ENCODE results near the gene THRB. TPM values are rescaled to one million over a fixed set of nuclear protein-coding genes. Genes with fewer than 3 reads are reported as not detected.
A peak's percentile ranks its signal among the peaks of the same experiment; 100 is the strongest.

THRB gene
- total RNA-seq, 1 donor = 0.94 TPM

DNA sequence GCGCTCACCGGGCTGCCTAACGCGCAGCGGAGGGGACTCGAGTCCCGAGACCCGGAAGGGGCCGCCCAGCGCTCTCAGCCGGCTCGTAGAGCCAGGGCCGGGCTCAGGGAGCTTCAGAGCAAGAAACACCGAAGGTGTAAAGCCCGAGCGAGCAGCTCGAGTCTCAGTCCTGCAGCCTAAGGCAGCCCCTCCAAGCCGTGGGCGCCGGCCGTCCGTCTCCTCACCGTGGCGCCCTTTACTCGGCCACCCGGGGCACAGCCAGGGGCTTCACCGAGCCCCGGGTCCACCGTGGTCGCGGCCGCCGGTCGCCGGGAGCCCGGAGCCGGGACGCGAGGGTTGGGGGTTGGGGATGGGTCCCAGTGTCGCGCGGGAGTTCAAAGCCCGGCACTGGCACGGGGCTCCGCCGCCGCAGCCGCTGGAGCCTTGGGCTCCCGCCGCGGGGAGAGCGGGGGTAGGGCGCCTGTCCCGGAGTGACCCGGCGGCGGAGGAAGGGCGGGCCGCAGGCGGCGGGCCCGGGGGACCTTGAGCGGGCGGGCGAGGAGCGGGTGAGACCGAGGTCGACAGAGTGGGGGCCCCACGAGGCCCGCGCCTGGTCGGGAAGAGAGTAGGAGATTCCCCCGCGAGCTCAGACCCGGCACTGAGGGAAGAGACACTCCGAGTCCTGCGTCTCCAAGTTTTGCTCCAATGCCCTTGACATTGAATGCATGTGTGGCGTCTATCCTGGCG, 26.9 kb upstream of the THRB start:
- Histone ChIP-seq H3K4me1 (ENCODE audit: insufficient read depth, low read length) (peaks cover 8% of the 10 kb centered on the region), H3K9me3 (ENCODE audit: low read depth, low read length) (no peaks in the 10 kb centered on the region), H3K4me3 (ENCODE audit: low read length) (peak overlapping the region; percentile 35), H3K27me3 (ENCODE audit: insufficient read depth, low read length) (peaks cover 58% of the 10 kb centered on the region)

DNA sequence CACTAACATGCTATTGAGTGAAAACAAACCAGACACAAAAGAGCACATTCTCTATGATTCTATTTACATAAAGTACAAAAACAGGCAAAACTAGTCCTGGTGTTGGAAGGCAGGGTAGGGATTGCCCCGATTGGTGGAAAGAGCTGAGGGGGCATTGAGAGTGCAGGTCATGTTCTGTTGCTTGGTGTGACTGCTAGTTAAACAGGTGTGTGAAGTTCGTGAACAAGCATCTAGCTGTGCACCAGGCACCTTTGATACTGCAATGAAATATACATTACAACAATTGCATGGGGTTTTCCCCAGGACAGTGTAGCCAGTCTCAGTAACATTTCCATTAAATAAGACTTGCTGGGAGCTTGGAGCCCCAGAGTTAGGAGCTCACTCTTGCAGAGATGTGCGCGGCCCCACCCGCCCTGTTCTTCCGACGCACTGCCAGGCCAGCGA, 26.3 kb upstream of the THRB start:
- Histone ChIP-seq H3K27me3 (ENCODE audit: insufficient read depth, low read length) (peaks cover 58% of the 10 kb centered on the region), H3K4me3 (ENCODE audit: low read length) (peak overlapping the region; percentile 35), H3K9me3 (ENCODE audit: low read depth, low read length) (no peaks in the 10 kb centered on the region), H3K4me1 (ENCODE audit: insufficient read depth, low read length) (peaks cover 8% of the 10 kb centered on the region)

DNA sequence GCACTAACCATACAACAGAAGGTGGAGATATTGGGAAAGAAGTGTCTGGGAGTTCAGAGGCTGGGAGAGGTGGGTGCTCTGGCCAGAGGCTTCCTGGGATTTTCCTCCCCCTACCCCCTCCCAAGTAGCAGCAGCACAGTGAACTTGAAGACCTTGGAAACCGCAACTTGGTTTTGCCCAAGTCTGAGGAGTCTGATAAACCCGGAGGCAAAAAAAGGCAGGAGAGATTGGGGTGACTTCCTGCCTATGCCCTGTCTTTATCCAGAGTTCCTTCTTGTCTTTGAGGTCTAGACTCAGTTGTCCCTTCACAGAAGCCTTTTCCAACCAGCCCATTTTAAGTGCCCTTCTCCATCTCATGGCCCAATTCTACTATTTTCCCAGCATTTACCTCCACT, 25.4 kb upstream of the THRB start:
- Histone ChIP-seq H3K9me3 (ENCODE audit: low read depth, low read length) (no peaks in the 10 kb centered on the region), H3K4me1 (ENCODE audit: insufficient read depth, low read length) (peaks cover 8% of the 10 kb centered on the region), H3K27me3 (ENCODE audit: insufficient read depth, low read length) (peaks cover 58% of the 10 kb centered on the region), H3K4me3 (ENCODE audit: low read length) (no peak overlapping the region)

DNA sequence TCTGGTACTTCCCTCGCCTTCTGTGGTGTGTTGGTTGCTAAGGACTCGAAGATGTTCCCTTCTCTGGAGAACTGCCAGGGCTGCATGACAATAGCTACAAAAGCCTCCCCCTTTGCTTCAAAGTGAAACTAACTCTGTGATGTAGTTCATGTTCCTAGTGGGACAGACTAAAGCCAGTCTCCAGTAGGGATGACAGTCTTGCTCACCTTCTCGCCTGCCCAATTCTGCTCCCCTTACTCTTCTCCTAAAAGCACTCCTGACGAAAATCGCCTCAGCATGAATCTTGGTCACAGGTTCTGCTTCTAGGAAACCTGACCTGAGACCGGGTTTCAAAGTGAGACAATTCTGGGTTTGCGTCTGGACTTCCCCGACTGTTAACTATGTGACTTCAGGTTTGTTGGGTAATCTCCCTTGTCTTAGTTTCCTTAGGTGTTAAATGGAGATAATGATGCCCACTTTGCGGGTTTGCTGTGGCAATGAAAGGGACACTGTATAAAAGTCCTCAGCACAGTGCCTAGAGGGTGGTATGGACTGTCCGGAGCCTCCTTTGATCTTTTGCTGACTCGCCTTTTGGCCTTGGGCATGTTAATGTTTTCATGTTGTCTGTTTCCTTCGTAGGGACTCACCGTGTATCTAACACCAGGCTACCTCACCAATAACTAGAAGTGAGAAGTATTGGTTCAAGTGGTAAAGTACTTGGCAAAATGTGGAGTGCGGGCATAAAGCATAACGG, 24.9 kb upstream of the THRB start:
- Histone ChIP-seq H3K4me3 (ENCODE audit: low read length) (no peak overlapping the region), H3K27me3 (ENCODE audit: insufficient read depth, low read length) (peaks cover 53% of the 10 kb centered on the region), H3K9me3 (ENCODE audit: low read depth, low read length) (no peaks in the 10 kb centered on the region), H3K4me1 (ENCODE audit: insufficient read depth, low read length) (peaks cover 8% of the 10 kb centered on the region)

DNA sequence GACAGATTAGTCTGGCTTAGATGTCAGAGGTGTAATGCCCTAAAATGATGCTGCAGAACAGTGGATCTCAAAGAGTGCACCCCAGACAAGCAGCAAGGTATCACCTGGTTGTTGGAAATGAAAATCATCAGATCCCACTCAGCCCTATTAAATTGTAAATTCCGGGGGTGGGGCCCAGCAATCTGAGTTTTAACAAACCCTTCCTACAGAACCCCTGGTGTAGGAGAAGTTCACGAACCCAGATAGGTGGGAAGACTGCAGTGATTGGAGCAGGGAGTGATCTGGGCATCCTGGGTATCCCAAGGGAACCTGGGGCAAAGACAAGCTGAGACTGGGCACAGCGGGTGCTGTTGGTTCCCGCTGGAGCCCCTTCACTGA, 24.3 kb upstream of the THRB start:
- peaks cover 49% of the 10 kb centered on the region for H3K27me3 ChIP-seq (ENCODE audit: insufficient read depth, low read length)
- H3K4me3 ChIP-seq (ENCODE audit: low read length) = no peak overlapping the region
- no peaks in the 10 kb centered on the region for H3K9me3 ChIP-seq (ENCODE audit: low read depth, low read length)
- peaks cover 8% of the 10 kb centered on the region for H3K4me1 ChIP-seq (ENCODE audit: insufficient read depth, low read length)

DNA sequence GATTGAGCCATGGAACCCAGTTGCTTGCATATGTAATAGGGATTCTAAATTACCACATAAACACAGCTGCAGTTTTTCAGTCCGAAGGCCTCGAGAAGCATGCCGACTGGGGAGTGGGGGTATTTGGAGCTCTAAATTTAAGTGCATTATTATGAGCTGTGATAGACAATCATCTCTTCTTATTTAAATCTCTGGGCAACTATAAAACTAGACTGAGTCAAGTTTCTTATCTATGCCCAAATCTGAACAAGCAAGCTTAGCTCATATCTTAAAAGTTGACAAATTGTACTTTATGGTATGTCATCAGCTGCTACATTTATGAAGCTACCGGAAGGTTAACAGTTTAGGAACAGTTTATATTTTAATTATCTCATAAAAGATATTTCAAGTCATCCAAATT, 19.5 kb upstream of the THRB start:
- Histone ChIP-seq H3K4me1 (ENCODE audit: insufficient read depth, low read length) (no peaks in the 10 kb centered on the region), H3K27me3 (ENCODE audit: insufficient read depth, low read length) (peaks cover 5% of the 10 kb centered on the region), H3K4me3 (ENCODE audit: low read length) (no peak overlapping the region), H3K9me3 (ENCODE audit: low read depth, low read length) (no peaks in the 10 kb centered on the region)

DNA sequence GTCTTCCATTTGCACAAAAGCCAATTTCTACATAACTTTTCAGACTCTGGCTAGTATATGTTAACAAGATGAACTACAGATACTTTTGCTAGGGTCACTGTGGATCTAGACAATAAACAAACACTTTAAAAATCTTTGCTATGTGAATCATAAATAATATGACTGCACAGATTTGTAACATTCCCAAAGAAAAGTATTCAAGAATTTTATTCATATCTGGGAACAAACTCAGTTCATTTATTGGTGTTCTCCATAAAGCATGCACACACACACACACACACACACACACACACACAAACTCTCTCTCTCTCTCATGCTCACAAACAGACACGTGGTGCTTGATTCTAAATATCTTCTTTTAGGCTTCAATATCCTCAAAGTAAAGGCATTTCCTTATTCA, 18.8 kb upstream of the THRB start:
- Histone ChIP-seq H3K4me3 (ENCODE audit: low read length) (no peak overlapping the region), H3K4me1 (ENCODE audit: insufficient read depth, low read length) (no peaks in the 10 kb centered on the region)

DNA sequence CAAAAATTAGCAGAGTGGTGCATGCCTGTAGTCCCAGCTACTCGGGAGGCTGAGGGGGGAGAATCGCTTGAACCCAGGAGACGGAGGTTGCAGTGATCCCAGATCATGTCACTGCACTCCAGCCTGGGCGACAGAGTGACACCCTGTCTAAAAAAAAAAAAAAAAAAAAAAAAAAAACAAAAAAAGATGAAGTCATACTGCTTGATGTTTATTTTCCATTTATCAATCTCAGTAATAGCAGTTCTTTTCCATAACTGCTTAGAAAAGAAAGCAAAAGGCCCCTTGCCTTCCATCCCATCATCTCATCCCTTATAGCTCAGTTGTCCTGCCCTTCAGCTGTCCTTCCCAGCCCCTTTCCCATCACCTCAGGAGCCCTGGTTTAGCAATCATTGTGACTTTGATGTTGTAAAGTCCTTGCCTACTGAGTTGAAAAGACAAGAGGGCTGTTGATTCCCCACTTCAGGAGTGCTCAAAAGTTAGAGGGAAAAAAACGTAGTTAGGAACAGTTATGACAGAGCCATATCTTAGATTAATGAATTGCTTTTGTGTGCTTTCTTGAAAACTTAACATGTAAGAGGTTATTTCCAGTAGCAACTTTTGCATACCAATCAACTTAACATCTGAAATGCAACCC, 18.0 kb upstream of the THRB start:
- Histone ChIP-seq H3K4me1 (ENCODE audit: insufficient read depth, low read length) (peaks cover 2% of the 10 kb centered on the region), H3K27me3 (ENCODE audit: insufficient read depth, low read length) (no peaks in the 10 kb centered on the region), H3K4me3 (ENCODE audit: low read length) (no peak overlapping the region), H3K9me3 (ENCODE audit: low read depth, low read length) (no peaks in the 10 kb centered on the region)

More for the DNA sequence above, 18.8 kb upstream of the THRB start:
- no peaks in the 10 kb centered on the region for H3K27me3 ChIP-seq (ENCODE audit: insufficient read depth, low read length)
- no peaks in the 10 kb centered on the region for H3K9me3 ChIP-seq (ENCODE audit: low read depth, low read length)

DNA sequence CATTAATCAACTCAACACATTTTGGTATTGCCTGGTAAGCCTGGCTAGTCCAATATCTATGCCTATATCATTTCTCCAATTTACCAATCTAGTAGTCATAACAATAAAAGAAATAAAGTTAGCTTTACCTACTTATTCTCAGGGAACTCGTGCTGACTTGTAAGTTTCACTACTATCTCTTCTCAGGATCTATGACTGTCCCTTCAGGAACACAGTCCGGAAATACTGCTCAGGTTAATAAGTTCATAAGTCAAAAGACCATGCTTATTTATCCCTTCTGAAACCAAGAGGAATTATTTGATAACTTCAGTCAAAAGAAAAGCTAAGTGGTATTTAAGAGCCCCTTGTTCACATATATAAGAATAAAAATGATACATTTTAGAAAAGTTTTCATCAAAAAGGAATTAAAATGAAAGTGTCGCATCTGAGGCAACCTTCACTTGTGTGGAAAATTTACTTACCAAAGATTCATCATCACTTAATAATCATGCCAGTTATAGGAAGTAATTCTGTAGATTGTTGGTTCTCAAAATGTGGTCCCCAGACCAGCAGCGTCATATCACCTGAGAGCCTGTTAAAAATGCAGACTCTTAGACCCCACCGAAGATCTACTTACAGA, 15.5 kb upstream of the THRB start:
- Histone ChIP-seq H3K4me3 (ENCODE audit: low read length) (no peak overlapping the region), H3K4me1 (ENCODE audit: insufficient read depth, low read length) (peaks cover 5% of the 10 kb centered on the region), H3K27me3 (ENCODE audit: insufficient read depth, low read length) (no peaks in the 10 kb centered on the region), H3K9me3 (ENCODE audit: low read depth, low read length) (no peaks in the 10 kb centered on the region)

DNA sequence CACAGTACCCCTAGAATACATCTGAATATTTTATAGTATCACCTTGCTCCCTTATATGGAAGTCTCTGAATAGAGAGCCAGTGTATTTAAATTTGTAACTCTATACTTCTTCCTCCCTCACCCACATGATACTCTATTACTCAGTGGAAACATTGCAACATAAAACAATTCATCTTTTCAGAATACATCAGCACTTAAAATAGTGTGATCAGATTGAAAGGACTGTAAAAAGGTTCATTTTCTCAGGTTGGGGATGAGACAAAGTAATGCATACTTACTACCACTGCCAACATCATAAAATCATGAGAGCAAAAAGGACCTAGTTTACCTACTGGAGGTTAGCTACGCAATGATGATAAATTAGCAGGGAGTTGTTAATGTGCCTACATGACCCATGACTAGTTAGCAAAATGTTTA, 13.8 kb upstream of the THRB start:
- H3K4me3 ChIP-seq (ENCODE audit: low read length) = no peak overlapping the region
- no peaks in the 10 kb centered on the region for H3K27me3 ChIP-seq (ENCODE audit: insufficient read depth, low read length)
- H3K4me1 ChIP-seq (ENCODE audit: insufficient read depth, low read length) = peaks cover 11% of the 10 kb centered on the region
- no peaks in the 10 kb centered on the region for H3K9me3 ChIP-seq (ENCODE audit: low read depth, low read length)

DNA sequence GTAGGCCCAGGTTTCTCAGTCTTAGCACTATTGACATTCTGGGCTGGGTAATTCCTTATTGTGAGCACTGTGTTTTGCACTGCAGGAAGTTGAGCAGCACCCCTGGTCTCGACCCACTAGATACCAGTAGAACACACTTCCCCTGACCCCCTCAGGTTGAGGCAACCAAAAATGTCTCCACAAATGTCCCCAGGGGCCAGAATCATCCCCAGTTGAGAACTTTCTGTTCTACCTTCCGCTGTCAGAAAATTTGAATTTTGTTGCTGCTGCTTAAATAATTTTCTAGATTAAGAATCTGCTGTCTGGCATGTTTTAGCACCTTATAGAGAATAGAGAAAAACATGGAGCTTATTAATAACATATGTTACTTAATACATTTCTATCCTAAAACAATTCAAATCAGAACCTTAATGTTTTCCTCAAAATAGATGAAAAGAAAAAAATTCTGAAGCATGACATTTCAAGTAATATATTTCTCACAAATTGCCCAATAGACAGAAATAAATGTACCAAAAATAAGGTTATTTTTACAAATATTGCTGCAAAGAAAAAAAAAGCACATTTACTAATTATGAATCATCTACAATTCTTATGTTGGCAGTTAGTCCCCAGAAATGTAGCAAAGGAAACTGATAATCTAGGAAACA, 13.2 kb upstream of the THRB start:
- Histone ChIP-seq H3K9me3 (ENCODE audit: low read depth, low read length) (no peaks in the 10 kb centered on the region), H3K4me1 (ENCODE audit: insufficient read depth, low read length) (peaks cover 16% of the 10 kb centered on the region), H3K4me3 (ENCODE audit: low read length) (no peak overlapping the region), H3K27me3 (ENCODE audit: insufficient read depth, low read length) (no peaks in the 10 kb centered on the region)

DNA sequence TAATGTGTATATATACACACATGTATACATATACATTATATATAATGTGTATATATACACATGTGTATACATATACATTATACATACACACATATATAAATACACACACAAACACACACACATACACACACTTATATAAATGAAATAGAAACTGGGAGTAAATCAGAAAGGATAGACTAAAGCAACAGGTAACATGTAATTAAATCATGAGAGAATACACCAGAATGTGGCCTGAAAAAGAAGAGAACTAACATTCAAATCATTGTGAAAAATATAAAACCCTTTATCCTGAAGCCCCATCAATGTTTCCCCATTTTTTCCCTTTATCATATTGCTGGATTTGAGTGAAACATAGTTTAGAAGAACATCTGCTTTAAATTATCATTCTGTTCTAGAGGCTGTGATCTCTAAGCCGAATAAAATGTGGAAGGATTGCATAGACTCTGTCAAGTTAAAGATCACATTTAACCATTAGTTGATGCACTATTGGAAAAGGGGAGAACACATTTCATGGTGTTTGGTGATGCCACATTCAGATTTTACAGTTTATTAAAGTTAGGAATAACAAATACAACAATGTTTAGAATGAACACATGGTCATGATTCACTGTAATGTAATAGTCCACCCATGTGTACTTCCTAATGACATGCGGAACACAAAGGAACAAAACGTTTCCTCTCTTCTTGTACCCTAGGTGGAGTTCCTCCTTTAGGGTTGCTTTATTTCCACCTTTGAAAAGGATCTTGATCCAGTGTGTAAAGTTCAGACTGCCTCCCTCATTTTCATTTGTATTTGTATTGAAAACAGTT, 12.5 kb upstream of the THRB start:
- Histone ChIP-seq H3K4me3 (ENCODE audit: low read length) (no peak overlapping the region), H3K4me1 (ENCODE audit: insufficient read depth, low read length) (peaks cover 21% of the 10 kb centered on the region), H3K27me3 (ENCODE audit: insufficient read depth, low read length) (no peaks in the 10 kb centered on the region), H3K9me3 (ENCODE audit: low read depth, low read length) (no peaks in the 10 kb centered on the region)

DNA sequence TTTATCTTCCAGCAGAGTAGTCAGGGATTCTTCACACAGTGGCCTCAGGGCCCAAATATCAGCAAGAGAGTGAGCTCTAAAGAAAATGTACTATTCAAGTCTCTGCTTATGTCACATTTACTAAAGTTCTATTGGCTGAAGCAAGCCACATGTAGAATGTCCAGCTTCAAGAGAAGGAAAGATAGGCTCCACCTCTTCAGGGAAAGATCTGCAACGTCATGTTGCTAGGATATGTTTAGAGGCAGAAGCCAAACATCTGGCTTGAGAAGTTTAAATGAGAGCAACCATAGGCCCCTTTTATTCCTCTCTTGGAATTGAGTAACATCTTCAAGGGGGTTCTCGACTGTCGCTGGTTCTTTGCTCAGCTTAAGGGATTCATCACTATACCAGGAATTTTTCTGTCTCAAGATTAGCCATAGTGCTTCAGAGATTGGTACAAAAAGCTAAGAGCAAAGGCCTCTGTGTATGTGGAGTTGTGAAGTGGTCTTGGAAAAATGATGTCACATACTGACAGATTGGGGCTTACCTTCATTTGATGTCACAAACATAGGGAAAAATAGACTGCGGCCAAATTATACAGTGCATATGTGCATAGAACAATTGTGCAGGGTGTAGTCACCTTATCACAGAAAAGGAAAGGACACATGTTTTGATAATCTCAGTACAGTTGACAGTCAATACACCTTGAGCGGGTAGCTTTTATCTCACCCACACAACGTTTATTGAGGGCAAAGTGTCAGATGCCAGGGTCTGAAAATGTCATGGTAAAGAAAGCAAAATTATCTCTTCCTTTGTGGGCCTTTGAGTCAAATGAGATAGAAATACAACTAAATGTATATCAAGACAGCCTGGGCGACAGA, 11.3 kb upstream of the THRB start:
- peaks cover 21% of the 10 kb centered on the region for H3K4me1 ChIP-seq (ENCODE audit: insufficient read depth, low read length)

More for the DNA sequence above, 11.3 kb upstream of the THRB start:
- Histone ChIP-seq H3K4me3 (ENCODE audit: low read length) (no peak overlapping the region), H3K27me3 (ENCODE audit: insufficient read depth, low read length) (no peaks in the 10 kb centered on the region), H3K9me3 (ENCODE audit: low read depth, low read length) (no peaks in the 10 kb centered on the region)
